Measurements from ENCODE around the gene SMARCA1. TPM values are rescaled to one million over a fixed set of nuclear protein-coding genes. Genes with fewer than 3 reads are reported as not detected.

The SMARCA1 gene
- total RNA-seq, 1 experiment from 2014 or later = 60.1 TPM

GRCh38 chrX:129545408-129545807 lies 22.1 kb upstream of the SMARCA1 start:
- H3K27me3 ChIP-seq (replicated peaks) = no peaks in the 10 kb centered on the region
- H3K27ac ChIP-seq = no peak overlapping the region
- H3K4me1 ChIP-seq (replicated peaks) = no peaks in the 10 kb centered on the region
- no peak overlapping the region for H3K4me3 ChIP-seq
- no peak for DNase-seq (ENCODE audit: low read depth in 1 of 2, low spot score in 2 of 2)
- H3K36me3 ChIP-seq = no peaks in the 10 kb centered on the region; the same call in none of the 2 replicates
- H3K9me3 ChIP-seq (replicated peaks) = no peaks in the 10 kb centered on the region

GRCh38 chrX:129544780-129545179 lies 21.5 kb upstream of the SMARCA1 start:
- Histone ChIP-seq H3K9me3 (replicated peaks) (no peaks in the 10 kb centered on the region), H3K27ac (no peak overlapping the region), H3K36me3 (no peaks in the 10 kb centered on the region; the same call in none of the 2 replicates), H3K4me3 (no peak overlapping the region), H3K27me3 (replicated peaks) (no peaks in the 10 kb centered on the region), H3K4me1 (replicated peaks) (no peaks in the 10 kb centered on the region)
- no peak for DNase-seq (ENCODE audit: low read depth in 1 of 2, low spot score in 2 of 2)

- Histone ChIP-seq H3K9me3 (replicated peaks) (no peaks in the 10 kb centered on the region), H3K4me3 (peak overlapping the region; percentile 71), H3K36me3 (no peaks in the 10 kb centered on the region), H3K27me3 (replicated peaks) (no peaks in the 10 kb centered on the region), H3K4me1 (replicated peaks) (no peaks in the 10 kb centered on the region), H3K27ac (no peak overlapping the region)
- DNase-seq (ENCODE audit: low read depth in 1 of 2, low spot score in 2 of 2) = peak in 1 of 2 experiments; percentile 3
These were observed 17.5 kb upstream of the SMARCA1 start for GRCh38 chrX:129540722-129541184.

- Histone ChIP-seq H3K27ac (peak within 1 kb of the TSS; percentile 47), H3K4me1 (replicated peaks) (no peaks in the 10 kb centered on the region)
These were observed 16.9 kb upstream of the SMARCA1 start, which contains the start of gene OCRL for GRCh38 chrX:129540068-129540653. Gene OCRL (plus strand): TSS chrX:129540259. CDS start chrX:129540440, 181 bp downstream.

GRCh38 chrX:129534816-129535578 lies 11.7 kb upstream of the SMARCA1 start:
- no peak overlapping the region for H3K27ac ChIP-seq
- no peaks in the 10 kb centered on the region for H3K4me1 ChIP-seq (replicated peaks)
- H3K9me3 ChIP-seq (replicated peaks) = no peaks in the 10 kb centered on the region
- DNase-seq (ENCODE audit: low read depth in 1 of 2, low spot score in 2 of 2) = no peak
- no peak overlapping the region for H3K4me3 ChIP-seq
- no peaks in the 10 kb centered on the region for H3K36me3 ChIP-seq
- H3K27me3 ChIP-seq (replicated peaks) = no peaks in the 10 kb centered on the region

More at GRCh38 chrX:129540068-129540653, 16.9 kb upstream of the SMARCA1 start, which contains the start of gene OCRL:
- peak; percentile 62 for DNase-seq (ENCODE audit: low read depth in 1 of 2, low spot score in 2 of 2)
- Histone ChIP-seq H3K9me3 (replicated peaks) (no peaks in the 10 kb centered on the region), H3K4me3 (peak within 1 kb of the TSS; percentile 71), H3K36me3 (no peaks in the 10 kb centered on the region), H3K27me3 (replicated peaks) (no peaks in the 10 kb centered on the region)

- Histone ChIP-seq H3K36me3 (no peaks in the 10 kb centered on the region), H3K27ac (no peak overlapping the region), H3K4me1 (replicated peaks) (no peaks in the 10 kb centered on the region), H3K9me3 (replicated peaks) (no peaks in the 10 kb centered on the region), H3K27me3 (replicated peaks) (no peaks in the 10 kb centered on the region), H3K4me3 (no peak overlapping the region)
- no peak for DNase-seq (ENCODE audit: low read depth in 1 of 2, low spot score in 2 of 2)
These were observed 7.8 kb upstream of the SMARCA1 start for GRCh38 chrX:129531132-129531531.

- DNase-seq (ENCODE audit: low read depth in 1 of 2, low spot score in 2 of 2) = no peak
- Histone ChIP-seq H3K9me3 (replicated peaks) (no peaks in the 10 kb centered on the region), H3K4me1 (replicated peaks) (no peaks in the 10 kb centered on the region), H3K27ac (no peak overlapping the region), H3K27me3 (replicated peaks) (no peaks in the 10 kb centered on the region), H3K4me3 (no peak overlapping the region), H3K36me3 (no peaks in the 10 kb centered on the region)
These were observed 7.1 kb upstream of the SMARCA1 start for GRCh38 chrX:129530410-129530809.

GRCh38 chrX:129529685-129530281 lies 6.5 kb upstream of the SMARCA1 start:
- Histone ChIP-seq H3K27ac (no peak overlapping the region), H3K4me1 (replicated peaks) (no peaks in the 10 kb centered on the region), H3K9me3 (replicated peaks) (no peaks in the 10 kb centered on the region), H3K36me3 (no peaks in the 10 kb centered on the region), H3K4me3 (no peak overlapping the region), H3K27me3 (replicated peaks) (no peaks in the 10 kb centered on the region)
- no peak for DNase-seq (ENCODE audit: low read depth in 1 of 2, low spot score in 2 of 2)

GRCh38 chrX:129525896-129526295 lies 2.6 kb upstream of the SMARCA1 start:
- no peak for DNase-seq (ENCODE audit: low read depth in 1 of 2, low spot score in 2 of 2)
- peaks cover 3% of the 10 kb centered on the region; the same call in 1 of the 2 replicates for H3K36me3 ChIP-seq
- no peak overlapping the region for H3K4me3 ChIP-seq
- no peaks in the 10 kb centered on the region for H3K27me3 ChIP-seq (replicated peaks)
- no peak overlapping the region for H3K27ac ChIP-seq
- H3K9me3 ChIP-seq (replicated peaks) = no peaks in the 10 kb centered on the region
- no peaks in the 10 kb centered on the region; the same call in 1 of the 2 replicates for H3K4me1 ChIP-seq (replicated peaks)

GRCh38 chrX:129525162-129525561 lies 1.9 kb upstream of the SMARCA1 start:
- no peaks in the 10 kb centered on the region; the same call in 1 of the 2 replicates for H3K4me1 ChIP-seq (replicated peaks)
- no peak for DNase-seq (ENCODE audit: low read depth in 1 of 2, low spot score in 2 of 2)
- H3K9me3 ChIP-seq (replicated peaks) = no peaks in the 10 kb centered on the region
- no peaks in the 10 kb centered on the region for H3K27me3 ChIP-seq (replicated peaks)
- peaks cover 3% of the 10 kb centered on the region; the same call in 1 of the 2 replicates for H3K36me3 ChIP-seq
- H3K4me3 ChIP-seq = no peak overlapping the region
- H3K27ac ChIP-seq = no peak overlapping the region

- no peak for DNase-seq (ENCODE audit: low read depth in 1 of 2, low spot score in 2 of 2)
- no peaks in the 10 kb centered on the region for H3K9me3 ChIP-seq (replicated peaks)
- H3K4me3 ChIP-seq = no peak overlapping the region
- H3K4me1 ChIP-seq (replicated peaks) = no peaks in the 10 kb centered on the region; the same call in 1 of the 2 replicates
- H3K27ac ChIP-seq = no peak overlapping the region
- peaks cover 3% of the 10 kb centered on the region; the same call in 1 of the 2 replicates for H3K36me3 ChIP-seq
- H3K27me3 ChIP-seq (replicated peaks) = no peaks in the 10 kb centered on the region
These were observed 1.1 kb upstream of the SMARCA1 start for GRCh38 chrX:129524250-129524850.

- no peak overlapping the region; the same call in 1 of the 2 replicates for H3K27ac ChIP-seq
- no peaks in the 10 kb centered on the region for H3K27me3 ChIP-seq (replicated peaks)
- H3K4me1 ChIP-seq (replicated peaks) = no peaks in the 10 kb centered on the region; the same call in 1 of the 2 replicates
- peak; percentile 36 to 62 for DNase-seq (ENCODE audit: low read depth in 1 of 2, low spot score in 2 of 2)
- peak overlapping the region; percentile 78 for H3K4me3 ChIP-seq
- peaks cover 3% of the 10 kb centered on the region; the same call in 1 of the 2 replicates for H3K36me3 ChIP-seq
- no peaks in the 10 kb centered on the region for H3K9me3 ChIP-seq (replicated peaks)
These were observed 859 bp downstream of the SMARCA1 start for GRCh38 chrX:129522184-129523078.

GRCh38 chrX:129520151-129520550 lies 3.1 kb downstream of the SMARCA1 start:
- Histone ChIP-seq H3K9me3 (replicated peaks) (no peaks in the 10 kb centered on the region), H3K36me3 (peaks cover 6% of the 10 kb centered on the region), H3K27me3 (replicated peaks) (no peaks in the 10 kb centered on the region), H3K27ac (no peak overlapping the region), H3K4me1 (replicated peaks) (no peaks in the 10 kb centered on the region; the same call in 1 of the 2 replicates), H3K4me3 (no peak overlapping the region)
- no peak for DNase-seq (ENCODE audit: low read depth in 1 of 2, low spot score in 2 of 2)

Measured in SJSA1 (cell line).